ENCODE results near the gene FBXL5.

FBXL5 gene, protein sequence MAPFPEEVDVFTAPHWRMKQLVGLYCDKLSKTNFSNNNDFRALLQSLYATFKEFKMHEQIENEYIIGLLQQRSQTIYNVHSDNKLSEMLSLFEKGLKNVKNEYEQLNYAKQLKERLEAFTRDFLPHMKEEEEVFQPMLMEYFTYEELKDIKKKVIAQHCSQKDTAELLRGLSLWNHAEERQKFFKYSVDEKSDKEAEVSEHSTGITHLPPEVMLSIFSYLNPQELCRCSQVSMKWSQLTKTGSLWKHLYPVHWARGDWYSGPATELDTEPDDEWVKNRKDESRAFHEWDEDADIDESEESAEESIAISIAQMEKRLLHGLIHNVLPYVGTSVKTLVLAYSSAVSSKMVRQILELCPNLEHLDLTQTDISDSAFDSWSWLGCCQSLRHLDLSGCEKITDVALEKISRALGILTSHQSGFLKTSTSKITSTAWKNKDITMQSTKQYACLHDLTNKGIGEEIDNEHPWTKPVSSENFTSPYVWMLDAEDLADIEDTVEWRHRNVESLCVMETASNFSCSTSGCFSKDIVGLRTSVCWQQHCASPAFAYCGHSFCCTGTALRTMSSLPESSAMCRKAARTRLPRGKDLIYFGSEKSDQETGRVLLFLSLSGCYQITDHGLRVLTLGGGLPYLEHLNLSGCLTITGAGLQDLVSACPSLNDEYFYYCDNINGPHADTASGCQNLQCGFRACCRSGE

DNA sequence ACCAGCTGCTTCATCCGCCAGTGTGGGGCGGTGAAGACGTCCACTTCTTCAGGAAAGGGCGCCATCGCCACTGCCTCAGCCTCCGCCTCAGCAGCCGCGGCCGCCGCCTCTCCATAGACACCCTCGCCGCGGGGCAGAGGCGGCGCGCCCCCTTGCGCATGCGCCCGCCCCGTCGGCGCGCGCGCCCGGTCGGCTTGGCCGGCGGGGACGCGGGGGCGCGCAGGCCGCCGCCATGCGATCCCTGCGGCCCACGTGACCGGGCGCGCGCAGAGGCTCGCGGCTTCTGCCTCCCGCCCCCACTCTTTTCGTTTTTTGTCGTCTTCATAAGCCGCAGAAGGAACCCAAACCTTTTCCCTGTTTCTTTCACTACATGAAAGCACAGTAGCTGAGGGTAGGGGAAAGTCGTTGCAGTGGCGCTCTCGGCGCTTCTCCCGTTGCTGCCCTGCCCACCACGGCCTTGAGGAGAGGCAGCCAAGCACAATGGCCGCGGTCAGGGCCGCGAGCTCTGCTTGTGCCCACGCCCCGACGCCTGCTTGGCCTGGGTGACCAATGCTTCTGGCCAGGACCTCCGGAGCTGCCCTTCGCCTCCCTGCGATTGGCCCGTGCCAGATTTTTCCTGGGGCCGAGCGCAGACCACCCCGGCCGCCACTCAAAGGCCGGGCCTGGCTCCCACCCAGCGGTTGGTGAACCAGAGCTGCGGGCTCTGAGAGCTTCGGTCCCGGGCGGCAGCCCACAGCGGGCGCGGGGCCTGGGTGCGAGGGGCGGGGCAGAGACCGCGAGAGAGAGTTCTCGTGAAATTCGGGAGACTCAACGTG, at the start of gene FBXL5:
TSS of gene FBXL5 (minus strand) at position 135 of the 815 bp plus-strand sequence. CDS start at position 65, 70 bp downstream.
- peak; percentile 68 to 79 for DNase-seq (ENCODE audit: low read depth in 1 of 2, low spot score in 1 of 2)

DNA sequence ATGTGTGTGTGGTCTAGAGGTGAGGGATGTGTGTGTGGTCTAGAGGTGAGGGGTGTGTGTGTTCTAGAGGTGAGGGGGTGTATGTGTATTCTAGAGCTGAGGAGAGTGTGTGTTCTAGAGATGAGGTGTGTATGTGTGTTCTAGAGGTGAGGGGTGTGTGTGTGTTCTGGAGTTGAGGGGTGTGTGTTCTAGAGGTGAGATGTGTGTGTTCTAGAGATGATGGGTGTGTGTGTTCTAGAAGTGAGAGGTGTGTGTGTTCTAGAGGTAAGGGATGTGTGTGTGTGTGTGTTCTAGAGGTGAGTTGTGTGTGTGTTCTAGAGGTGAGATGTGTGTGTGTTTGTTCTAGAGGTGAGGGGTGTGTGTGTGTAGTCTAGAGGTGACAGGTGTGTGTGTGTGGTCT, 49.0 kb upstream of the FBXL5 start:
- DNase-seq (ENCODE audit: low read depth in 1 of 2, low spot score in 1 of 2), result no peak

DNA sequence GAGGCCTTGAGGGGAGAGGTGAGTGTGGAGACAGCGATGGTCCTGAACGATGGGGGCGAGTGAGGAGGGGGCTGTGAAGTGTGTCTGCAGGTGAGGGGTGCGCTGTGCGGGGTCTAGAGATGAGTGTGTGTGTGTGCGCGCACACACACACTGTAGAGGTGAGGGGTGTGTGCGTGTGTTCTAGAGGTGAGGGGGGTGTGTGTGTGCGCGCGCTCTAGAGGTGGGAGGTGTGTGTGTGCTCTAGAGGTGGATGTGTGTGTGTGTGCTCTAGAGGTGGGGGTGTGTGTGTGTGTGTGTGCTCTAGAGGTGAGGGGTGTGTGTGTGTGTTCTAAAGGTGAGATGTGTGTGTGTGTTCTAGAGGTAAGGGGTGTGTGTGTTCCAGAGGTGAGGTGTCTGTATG, 48.3 kb upstream of the FBXL5 start:
- no peak for DNase-seq (ENCODE audit: low read depth in 1 of 2, low spot score in 1 of 2)

DNA sequence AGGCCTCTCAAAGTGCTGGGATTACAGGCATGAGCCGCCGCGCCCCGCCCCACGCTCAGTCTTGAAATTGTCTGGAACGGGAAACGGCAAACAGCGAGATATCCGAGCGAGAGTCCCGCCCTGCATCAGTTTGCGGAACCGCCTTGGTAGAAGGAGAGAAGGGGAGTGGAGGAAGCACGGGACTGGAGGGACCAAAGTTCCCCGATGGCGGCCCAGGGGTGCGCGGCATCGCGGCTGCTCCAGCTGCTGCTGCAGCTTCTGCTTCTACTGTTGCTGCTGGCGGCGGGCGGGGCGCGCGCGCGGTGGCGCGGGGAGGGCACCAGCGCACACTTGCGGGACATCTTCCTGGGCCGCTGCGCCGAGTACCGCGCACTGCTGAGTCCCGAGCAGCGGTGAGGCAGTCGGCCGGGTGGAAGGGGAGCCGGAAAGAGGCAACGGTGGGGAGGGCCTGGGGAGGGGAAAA, 47.8 kb upstream of the FBXL5 start, which contains the start of gene BST1:
TSS of gene BST1 (plus strand) at position 125 of the 463 bp plus-strand sequence. CDS start at position 205, 80 bp downstream.
- DNase-seq (ENCODE audit: low read depth in 1 of 2, low spot score in 1 of 2), result peak; percentile 12 to 18

DNA sequence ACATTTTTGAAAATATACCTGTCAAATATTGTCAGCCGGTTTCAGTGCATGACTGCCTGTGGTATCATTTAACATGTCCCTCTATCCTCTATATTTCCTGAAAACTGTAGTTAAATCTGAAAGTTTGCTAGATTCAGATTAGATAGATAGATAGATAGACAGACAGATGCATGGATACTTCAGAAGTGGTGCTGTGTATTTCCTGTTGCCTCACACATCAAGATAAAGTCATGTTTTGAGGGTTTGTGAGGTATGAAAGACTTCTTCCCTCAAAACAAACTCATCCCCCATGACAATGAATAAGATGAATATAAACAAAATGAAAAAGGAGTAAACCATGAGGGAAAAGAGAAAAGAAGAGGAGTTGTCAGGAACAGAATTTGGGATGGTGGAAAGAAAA, 41.7 kb upstream of the FBXL5 start:
- no peak for DNase-seq (ENCODE audit: low read depth in 1 of 2, low spot score in 1 of 2)

DNA sequence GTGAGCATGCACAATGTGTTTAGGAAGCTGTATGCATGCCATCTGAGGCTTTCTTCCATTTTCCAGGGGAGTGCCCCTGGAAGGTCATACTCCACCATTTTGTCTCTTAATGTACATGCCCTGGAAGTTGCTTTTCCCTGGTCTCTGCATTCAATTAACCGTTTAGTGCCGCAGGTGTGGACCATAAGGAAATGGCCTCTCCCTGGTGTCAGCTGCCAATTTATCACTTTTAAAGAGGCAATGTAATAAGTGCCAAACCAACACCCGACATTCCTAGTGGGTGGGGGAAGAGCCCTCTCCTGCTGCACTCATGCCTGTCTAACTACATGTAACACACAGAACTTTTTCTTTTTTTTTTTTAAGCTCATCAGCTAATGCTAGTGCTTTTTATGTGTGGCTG, 40.6 kb upstream of the FBXL5 start:
- DNase-seq (ENCODE audit: low read depth in 1 of 2, low spot score in 1 of 2), result no peak

DNA sequence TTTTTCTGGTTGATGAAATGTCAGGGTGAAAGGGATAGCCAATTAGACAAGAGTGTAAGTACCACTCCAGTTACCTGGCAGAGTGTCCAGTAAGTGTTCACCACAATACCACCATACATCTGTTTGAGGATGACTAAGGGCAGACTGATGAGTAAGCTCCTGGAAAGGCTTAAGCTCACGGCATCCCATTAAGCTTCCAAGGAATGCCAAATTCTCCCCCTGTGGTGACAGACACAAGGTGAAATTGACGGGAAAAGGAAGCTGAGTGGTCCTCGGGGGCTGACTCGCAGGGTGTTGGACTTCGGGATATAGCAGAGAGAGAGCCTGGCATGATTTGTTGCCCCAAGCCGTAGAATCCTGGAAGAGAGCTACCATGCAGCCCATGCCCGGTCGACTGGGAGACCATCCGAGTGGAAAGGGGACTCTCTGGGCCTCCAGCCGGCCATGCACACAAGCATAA, 40.1 kb upstream of the FBXL5 start:
- no peak for DNase-seq (ENCODE audit: low read depth in 1 of 2, low spot score in 1 of 2)

DNA sequence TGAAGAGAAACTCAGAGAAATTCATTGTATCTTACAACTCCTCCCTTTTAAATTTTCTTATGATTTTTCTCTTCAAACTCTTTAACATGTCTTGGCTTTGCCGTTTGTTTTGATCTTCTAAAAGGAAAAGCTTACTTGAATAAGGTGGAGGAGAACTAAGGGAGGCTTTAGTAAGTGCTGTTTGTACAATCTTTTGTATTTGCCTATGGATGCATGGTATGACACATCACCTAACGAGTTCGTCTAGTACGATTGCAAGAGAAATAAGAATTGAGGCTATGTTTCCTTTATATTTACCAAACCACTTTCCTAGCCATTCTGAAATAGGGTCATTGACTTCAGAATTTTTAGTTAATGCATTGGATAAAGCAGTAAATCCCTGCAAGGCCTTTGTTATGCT, 39.3 kb upstream of the FBXL5 start:
- DNase-seq (ENCODE audit: low read depth in 1 of 2, low spot score in 1 of 2), result no peak

DNA sequence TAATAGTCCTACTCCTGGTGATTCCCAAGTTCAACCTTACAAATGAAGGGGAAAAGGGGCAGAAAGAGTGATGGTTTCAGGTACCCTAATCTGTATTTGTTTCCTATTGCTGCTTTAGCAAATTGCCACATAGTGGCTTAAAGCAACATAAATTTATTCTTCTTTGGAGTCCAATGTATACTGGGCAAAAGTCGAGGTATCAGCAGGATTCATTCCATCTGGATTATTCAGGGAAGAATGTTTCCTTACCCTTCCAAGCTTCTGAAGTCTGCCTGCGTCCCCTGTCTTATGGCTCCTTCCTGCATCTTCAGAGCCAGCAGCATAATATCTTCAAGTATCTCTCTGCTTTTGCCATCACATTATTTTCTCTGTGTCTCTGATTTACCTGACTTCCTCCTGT, 37.4 kb upstream of the FBXL5 start:
- no peak for DNase-seq (ENCODE audit: low read depth in 1 of 2, low spot score in 1 of 2)

DNA sequence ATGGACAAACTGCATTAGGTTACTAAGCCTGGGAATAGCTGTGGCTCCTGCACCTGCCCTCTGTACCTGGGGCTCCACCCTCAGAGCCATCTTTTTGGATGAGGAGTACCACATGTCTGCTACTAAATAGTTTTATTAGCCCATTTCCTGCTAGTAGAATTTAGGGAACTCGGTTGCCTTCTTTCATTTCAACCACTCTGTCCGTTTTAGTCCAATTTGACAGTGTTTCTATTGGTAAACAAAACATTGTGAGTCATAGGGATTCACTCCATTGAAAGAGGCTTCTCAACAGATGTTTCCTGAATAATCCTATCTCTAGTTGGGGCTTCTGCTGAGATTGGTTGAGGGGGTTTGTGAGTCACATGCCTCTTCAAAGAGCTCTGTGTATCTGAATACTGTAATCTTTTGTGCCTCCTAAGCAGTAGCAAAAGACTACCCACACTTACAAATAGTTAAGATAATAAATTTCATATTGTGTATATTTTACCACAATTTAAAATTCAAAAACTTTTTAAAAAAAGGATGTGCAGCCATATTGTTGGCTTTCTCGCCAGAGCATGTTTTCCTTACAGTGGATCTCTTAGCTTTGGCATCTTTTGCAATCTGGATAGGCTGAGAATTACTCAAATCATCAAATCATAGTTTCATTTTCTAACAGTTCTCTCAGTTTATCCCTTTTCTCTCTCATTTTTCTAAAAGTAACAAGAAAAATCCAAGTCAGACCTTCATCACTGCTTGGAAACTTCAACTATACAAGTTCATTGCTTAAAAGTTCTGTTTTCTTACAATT, 36.4 kb upstream of the FBXL5 start:
- DNase-seq (ENCODE audit: low read depth in 1 of 2, low spot score in 1 of 2), result no peak

DNA sequence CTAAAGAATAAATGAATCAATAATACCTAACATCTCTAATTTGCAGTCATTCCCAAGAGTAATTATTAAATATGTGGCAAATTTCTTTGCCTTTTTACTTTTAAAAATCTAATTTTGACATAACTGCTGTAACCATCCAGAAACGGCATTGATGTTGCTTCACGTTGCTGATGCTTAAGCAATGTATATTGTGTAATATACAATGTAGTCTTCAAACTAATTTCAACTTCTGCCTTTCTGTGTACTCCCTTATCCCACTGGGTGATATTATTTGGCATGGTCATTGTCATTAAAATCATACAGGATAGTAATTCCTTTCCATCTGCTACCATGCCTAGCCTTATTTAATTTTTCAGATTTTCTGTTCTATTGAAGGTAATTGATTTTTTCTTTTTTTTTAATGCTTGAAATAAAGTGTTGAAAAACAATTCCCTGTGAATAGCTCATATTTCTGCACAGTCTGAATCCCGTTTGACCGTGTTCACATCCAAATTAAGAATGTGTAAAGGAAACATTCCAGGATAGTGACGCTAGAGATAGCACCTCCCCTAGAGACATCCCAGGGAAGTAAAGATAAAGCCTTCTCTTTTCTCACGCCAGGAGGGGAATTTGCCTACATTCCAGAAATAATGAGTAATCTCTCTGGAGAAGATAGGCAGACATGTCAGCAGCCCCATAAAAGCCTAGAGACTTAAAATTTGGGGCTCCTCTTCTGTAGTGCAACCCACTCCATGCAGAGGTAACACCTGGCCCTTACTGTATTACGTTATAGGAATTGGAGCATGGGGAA, 35.1 kb upstream of the FBXL5 start:
- no peak for DNase-seq (ENCODE audit: low read depth in 1 of 2, low spot score in 1 of 2)

DNA sequence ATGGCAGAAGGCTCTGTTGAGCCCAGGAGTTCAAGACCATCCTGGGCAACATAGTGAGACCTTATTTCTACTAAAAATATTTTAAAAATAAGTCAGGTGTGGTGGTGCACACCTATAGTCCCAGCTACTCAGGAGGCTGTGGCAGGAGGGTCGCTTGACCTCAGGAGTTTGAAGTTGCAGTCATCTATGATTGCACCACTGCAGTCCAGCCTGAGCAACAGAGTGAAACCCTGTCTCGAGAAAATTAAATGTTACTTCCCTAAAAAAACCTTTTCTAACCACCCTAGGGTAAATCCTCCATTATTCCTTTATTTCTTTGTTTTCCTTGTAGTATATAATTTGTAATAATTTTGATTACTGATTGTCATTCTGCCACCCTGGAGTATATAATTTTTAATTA, 34.4 kb upstream of the FBXL5 start:
- DNase-seq (ENCODE audit: low read depth in 1 of 2, low spot score in 1 of 2), result no peak

DNA sequence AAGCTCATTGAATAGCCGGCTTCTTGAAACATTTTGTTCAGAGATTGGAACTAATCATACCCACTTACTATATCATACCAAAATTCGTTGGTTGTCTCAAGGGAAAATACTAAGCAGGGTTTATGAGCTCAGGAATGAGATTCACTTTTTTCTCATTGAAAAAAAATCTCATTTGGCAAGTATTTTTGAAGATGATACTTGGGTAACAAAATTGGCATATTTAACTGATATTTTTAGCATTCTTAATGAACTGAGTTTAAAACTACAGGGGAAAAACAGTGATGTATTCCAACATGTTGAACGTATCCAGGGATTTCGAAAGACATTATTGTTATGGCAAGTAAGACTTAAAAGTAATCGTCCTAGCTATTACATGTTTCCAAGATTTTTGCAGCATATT, 32.9 kb upstream of the FBXL5 start:
- DNase-seq (ENCODE audit: low read depth in 1 of 2, low spot score in 1 of 2), result no peak

DNA sequence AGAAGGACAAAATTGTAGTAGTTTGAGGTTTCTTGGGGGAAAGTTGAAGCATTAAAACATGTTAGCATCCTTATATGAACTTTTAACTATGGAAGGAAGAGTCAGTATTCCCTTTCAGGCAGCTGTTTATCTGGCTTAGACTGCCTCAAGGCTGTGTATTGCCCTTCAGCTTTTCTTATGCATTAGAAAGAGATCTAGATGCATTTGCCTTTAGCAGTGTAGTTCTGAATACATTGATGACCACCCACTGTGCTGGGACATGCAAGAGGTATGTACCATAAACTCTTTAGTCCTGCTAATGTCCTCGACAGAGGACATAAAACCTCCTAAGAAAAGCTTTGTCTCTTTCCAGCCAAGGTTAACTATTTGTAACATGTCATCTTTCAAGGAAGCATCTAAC, 29.3 kb upstream of the FBXL5 start:
- no peak for DNase-seq (ENCODE audit: low read depth in 1 of 2, low spot score in 1 of 2)

DNA sequence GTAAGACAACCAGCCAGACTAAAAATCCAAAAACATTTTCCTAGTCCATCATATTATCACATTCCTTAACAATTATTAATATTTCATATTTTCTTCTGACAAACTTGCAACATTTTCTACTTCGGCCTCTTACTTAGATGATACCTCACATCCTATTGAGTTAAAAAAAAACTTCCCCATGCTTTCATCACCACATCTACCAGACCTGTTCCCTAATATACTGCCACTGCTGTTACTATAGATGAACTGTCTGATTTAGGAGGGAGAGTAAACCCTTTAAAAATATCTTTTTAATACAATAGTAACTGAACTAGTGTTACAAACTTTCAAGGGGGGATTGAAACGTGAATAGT, 28.0 kb upstream of the FBXL5 start:
- no peak for DNase-seq (ENCODE audit: low read depth in 1 of 2, low spot score in 1 of 2)

DNA sequence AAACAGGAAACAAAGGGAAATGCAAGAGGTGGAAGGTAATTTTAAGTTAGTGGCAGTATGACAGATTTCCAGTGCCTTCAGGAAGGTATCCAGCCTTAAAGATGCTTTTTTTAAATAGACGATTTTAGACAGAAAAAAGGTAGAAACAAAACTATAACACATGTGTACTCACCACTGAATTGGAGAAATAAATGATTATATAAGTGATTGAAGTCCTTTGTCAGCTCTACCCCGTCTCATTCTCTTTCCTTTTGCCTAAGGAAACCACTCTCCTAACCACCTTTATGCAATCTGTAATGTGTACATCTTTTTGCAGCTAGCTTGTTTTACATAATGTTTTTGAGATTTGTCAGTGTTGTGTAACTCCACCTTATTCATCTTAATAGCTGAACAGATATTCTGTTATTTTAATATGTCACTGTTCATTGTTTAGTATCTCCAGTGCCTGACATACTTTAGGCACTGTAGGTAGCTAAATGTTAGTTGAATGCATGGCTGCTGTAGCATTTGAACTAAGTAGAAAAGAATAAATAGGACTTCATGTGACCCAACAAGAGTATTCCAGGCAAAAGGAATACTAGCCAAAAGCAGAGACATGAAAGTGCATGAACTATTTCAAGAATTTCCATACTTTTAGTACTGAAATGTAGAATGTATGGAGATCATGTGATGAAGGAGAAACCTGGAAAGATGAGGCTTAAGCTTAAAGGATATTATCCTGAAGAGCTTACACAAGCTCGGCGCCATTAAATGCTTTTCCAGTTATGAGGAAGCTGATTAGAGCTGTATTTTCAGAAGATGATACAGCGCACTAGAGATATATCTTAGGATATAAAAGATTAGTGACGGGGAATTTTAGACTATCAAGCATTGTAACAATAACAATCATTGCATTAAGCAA, 27.3 kb upstream of the FBXL5 start:
- DNase-seq (ENCODE audit: low read depth in 1 of 2, low spot score in 1 of 2), result no peak

DNA sequence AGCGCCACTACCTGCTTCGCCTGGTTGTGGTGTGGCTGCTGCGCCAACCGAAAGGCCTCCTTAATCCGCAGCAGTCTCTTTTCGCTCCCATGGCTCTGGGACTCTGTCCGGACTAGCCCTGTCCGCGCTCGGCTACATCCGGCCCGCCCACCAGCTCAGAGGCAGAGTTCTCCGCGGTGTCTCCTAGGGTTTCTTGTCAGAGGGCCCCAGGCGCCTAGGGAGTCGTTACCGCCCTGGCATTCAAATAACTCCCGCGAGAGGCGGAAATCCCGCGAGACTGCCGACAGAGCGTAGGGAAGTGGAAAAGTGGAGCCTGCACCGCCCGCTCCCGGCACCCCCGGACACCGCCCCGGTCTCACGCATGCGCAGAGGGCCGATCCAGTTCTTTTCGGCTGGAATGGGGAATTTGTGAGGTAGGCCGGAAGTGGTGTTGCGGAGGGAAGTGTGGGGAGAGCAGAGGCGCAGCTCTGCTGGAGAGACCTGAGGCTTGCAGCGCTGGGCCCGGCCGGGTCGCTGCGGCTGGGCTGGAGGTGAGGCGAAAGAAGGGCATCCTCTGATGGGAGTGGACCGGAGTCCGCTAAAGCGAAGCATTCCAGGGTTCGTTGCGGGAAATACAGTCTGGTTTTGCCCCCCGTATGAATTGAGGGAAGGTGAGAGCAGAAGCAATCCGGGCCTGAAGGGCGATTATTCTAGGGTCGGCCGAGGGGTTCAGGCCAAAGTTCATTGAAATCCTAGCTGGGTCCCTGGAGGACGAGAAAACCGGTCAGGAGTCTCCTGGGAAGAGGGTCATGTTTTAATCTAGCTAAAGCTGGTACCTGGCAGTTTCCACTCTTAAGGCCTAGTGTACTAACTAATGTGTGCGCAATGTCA, 26.4 kb upstream of the FBXL5 start, which contains the start of gene FAM200B:
TSS of gene FAM200B (plus strand) at position 456 of the 870 bp plus-strand sequence. CDS start 5,151 bp downstream, outside the sequence.
- peak; percentile 94 to 98 for DNase-seq (ENCODE audit: low read depth in 1 of 2, low spot score in 1 of 2)

DNA sequence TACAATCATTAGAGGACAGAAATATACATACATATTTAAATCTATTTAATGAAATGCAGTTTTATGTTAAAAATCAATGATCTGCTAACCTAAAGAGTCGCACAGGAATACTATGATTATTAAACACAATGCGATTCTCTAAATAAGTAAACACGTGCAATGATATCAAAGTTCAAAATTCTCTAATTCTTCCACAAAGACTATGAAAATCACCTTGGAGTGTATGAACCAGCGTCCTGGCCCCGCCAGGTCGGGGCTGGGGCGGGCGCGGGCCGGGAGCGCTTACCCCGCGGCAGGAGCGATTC, 25.9 kb upstream of the FBXL5 start:
- DNase-seq (ENCODE audit: low read depth in 1 of 2, low spot score in 1 of 2), result no peak

All from stimulated activated CD4-positive, alpha-beta T cell treated with anti-CD3 and anti-CD28 coated beads, Interleukin-15, amount 100 ng/mL, for 1 hour (primary cell).